Osteocyte (in vitro differentiated cells): ENCODE measurements around the gene SMIM17. TPM values are rescaled to one million over a fixed set of nuclear protein-coding genes. Genes with fewer than 3 reads are reported as not detected.
A peak's percentile ranks its signal among the peaks of the same experiment; 100 is the strongest.
"Not testable (repeated sequence)": the region's sequence is repeated elsewhere in the genome, so short reads cannot be mapped to it uniquely, and the experiment has no call there.

Experiments
- DNase-seq: peaks from one replicate; pipeline ENCODE4 v3.0.0; 2021; ENCODE audit warnings: mixed read lengths; ENCODE audit not compliant: unreplicated experiment; ENCODE audit errors: extremely low spot score
- H3K27ac Mint-ChIP-seq: one replicate; pipeline ENCODE4 v1.8.0; 2021; ENCODE audit warnings: mild to moderate bottlenecking, mixed read lengths; ENCODE audit not compliant: unreplicated experiment
- H3K27me3 Mint-ChIP-seq: one replicate; pipeline ENCODE4 v1.8.0; 2021; ENCODE audit warnings: mixed read lengths; ENCODE audit not compliant: unreplicated experiment
- H3K36me3 Mint-ChIP-seq: one replicate; pipeline ENCODE4 v1.8.0; 2021; ENCODE audit warnings: mixed read lengths; ENCODE audit not compliant: unreplicated experiment
- H3K4me1 Mint-ChIP-seq: one replicate; pipeline ENCODE4 v1.8.0; 2021; ENCODE audit warnings: mixed read lengths; ENCODE audit not compliant: unreplicated experiment
- H3K4me3 Mint-ChIP-seq: one replicate; pipeline ENCODE4 v1.8.0; 2021; ENCODE audit warnings: mild to moderate bottlenecking, moderate library complexity, mixed read lengths; ENCODE audit not compliant: unreplicated experiment
- H3K9me3 Mint-ChIP-seq: one replicate; pipeline ENCODE4 v1.8.0; 2021; ENCODE audit warnings: mixed read lengths; ENCODE audit not compliant: unreplicated experiment
- total RNA-seq: library from RNA; stranded (reverse); gene quantifications from 2 replicates; pipeline ENCODE4 v1.2.1, GENCODE V29; 2021
- TF ChIP-seq, protein P1 (sequence below): fragments of 200-600 bp; sonication (generic); IDR thresholded peaks from 2 replicates; pipeline ENCODE4 v1.5.0; 2021; ENCODE audit warnings: antibody characterized with exemption, mild to moderate bottlenecking, moderate library complexity

The SMIM17 gene
- total RNA-seq, 1 donor from 2014 or later: 0.32 TPM

DNA sequence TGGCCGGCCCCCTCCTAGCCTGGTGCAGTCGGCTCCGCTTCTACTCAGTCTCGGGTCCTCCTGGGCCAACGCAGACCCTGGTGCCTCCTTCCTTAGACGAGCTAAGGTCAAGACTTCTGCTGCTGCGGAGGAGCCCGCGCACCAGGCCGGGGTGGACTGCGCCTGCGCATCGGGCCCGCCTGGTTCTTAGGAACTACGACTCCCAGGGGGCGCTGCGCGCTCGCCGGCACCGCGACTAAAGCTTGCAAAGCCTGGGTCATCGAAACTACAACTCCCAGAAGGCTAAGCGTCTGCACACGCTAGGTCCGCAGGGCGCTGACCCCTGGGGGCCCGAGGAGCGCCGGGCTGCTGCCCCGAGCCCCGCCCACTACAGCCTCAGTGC, 28.6 kb downstream of the SMIM17 start, which contains the start of gene ZNF835:
ZNF835 (minus strand) TSS at position 145 of the 382 bp plus-strand sequence. CDS start 6,559 bp downstream, outside the sequence.
- Mint-ChIP-seq H3K4me3 (no peak within 1 kb of the TSS), H3K4me1 (no peaks in the 10 kb centered on the region), H3K36me3 (no peaks in the 10 kb centered on the region), H3K9me3 (peaks cover 21% of the 10 kb centered on the region), H3K27ac (no peak within 1 kb of the TSS), H3K27me3 (no peaks in the 10 kb centered on the region)
- DNase-seq: no peak
- TF ChIP-seq, protein P1, sequence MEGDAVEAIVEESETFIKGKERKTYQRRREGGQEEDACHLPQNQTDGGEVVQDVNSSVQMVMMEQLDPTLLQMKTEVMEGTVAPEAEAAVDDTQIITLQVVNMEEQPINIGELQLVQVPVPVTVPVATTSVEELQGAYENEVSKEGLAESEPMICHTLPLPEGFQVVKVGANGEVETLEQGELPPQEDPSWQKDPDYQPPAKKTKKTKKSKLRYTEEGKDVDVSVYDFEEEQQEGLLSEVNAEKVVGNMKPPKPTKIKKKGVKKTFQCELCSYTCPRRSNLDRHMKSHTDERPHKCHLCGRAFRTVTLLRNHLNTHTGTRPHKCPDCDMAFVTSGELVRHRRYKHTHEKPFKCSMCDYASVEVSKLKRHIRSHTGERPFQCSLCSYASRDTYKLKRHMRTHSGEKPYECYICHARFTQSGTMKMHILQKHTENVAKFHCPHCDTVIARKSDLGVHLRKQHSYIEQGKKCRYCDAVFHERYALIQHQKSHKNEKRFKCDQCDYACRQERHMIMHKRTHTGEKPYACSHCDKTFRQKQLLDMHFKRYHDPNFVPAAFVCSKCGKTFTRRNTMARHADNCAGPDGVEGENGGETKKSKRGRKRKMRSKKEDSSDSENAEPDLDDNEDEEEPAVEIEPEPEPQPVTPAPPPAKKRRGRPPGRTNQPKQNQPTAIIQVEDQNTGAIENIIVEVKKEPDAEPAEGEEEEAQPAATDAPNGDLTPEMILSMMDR: no peak

DNA sequence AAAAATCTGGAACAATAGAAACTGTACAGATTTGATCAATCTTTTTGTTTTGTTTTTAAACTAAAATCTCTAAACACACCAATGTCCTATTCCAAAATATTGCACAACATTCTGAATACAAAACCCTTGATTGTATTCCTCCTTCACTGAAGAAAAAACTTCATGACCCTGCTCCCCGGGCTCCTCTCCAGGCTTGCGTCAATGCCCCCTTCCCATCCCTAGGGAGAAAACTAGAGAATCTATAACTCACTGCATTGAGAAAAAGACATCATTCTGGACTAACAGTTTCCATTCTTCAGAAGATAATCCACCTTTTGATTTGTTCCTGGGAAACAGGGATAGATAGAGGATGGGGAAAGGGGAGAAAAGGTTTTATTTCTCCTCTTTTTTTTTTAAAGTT, 29.7 kb downstream of the SMIM17 start:
- not testable (repeated sequence) for H3K4me1 Mint-ChIP-seq, DNase-seq, H3K4me3 Mint-ChIP-seq, H3K27me3 Mint-ChIP-seq, H3K27ac Mint-ChIP-seq, H3K36me3 Mint-ChIP-seq
- H3K9me3 Mint-ChIP-seq: peaks cover 26% of the 10 kb centered on the region

DNA sequence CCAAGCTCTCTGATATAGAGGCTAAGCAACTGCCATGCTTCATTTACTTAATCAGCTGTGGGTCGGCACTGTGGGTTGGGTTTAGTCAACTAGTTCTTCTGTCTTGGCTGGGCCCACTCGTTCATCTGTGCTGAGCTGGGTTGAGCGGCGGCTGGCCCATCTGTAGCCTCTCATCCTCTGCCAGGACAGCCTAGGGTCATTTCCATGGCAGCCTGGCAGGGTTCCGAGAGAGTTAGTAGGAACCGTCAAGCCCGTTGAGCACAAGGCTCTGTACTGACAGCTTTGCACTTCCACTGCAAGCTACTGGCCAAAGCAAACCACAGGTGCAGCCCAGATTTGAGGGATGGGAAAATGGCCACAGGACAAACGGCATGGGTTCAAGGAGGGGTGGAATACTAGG, 35.2 kb downstream of the SMIM17 start:
- Mint-ChIP-seq H3K4me3 (no peak overlapping the region), H3K9me3 (peaks cover 30% of the 10 kb centered on the region), H3K4me1 (no peaks in the 10 kb centered on the region), H3K36me3 (no peaks in the 10 kb centered on the region), H3K27ac (no peak overlapping the region), H3K27me3 (no peaks in the 10 kb centered on the region)
- DNase-seq: peak; percentile 77
- TF ChIP-seq, protein P1: no peak

DNA sequence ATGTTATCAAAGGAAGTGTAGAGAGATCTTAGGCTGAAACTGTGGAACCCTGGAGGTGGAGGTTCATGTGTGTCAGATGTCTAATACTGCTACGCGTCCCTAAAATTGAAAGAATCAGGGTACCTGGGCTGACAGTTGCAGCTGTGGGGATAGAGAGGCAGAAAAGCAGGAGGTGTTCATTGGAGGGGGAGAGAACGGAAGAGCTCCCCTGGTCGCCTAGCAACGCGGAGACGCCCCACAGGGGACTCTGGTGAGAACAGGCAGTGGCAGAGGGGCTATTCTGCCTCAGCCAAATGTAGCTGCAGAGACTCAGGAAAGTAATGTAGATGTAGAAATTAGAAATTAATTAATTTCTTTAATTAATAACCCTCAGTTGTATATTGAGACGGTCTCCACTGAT, 38.7 kb downstream of the SMIM17 start:
- Mint-ChIP-seq H3K4me3 (no peak overlapping the region), H3K4me1 (no peaks in the 10 kb centered on the region), H3K27me3 (no peaks in the 10 kb centered on the region), H3K27ac (no peak overlapping the region), H3K9me3 (peaks cover 23% of the 10 kb centered on the region), H3K36me3 (no peaks in the 10 kb centered on the region)
- DNase-seq: peak; percentile 53
- TF ChIP-seq, protein P1: no peak

DNA sequence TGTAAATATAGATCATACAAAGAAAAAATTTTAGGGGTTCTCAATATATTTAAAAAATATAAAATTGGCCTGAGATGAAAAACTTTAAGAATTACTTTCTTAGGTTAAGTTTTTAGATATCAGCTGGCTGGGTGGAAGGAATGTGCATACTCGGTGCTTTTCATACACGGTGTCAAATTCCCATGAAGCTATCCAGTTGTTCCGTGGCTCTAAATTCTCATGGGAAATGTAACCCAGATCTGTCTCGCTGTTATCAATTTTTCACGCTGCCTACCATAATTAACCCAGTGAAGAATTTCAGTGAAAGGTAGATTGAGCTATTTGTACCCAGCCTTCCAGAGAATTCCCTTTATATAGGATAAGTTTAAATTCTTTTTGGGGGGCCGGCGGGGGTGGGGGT, 40.2 kb downstream of the SMIM17 start:
- no peaks in the 10 kb centered on the region for H3K36me3 Mint-ChIP-seq
- H3K4me3 Mint-ChIP-seq: no peak overlapping the region
- H3K27ac Mint-ChIP-seq: no peak overlapping the region
- TF ChIP-seq, protein P1: no peak
- H3K27me3 Mint-ChIP-seq: no peaks in the 10 kb centered on the region
- H3K9me3 Mint-ChIP-seq: peaks cover 27% of the 10 kb centered on the region
- no peaks in the 10 kb centered on the region for H3K4me1 Mint-ChIP-seq
- no peak for DNase-seq

DNA sequence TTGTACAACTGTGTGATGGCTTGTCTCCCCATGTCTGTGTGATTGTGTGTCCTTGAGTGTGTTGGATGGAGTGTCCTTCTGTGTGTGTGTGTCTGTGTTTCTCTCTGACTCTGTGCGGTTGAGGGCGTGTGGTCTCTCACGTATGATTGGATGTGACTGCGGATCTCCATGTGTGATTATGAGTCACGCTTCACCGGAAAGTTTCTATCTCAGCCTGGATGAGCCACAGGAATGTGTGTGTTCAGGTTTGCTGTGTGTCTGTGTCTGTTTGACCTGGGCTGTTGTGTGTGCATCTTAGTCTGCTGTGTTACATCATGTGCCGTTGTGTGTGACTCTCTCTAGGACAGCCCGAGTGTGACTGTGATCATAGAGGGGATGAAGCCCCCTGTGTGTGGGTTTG, 44.1 kb downstream of the SMIM17 start:
- peaks cover 26% of the 10 kb centered on the region for H3K9me3 Mint-ChIP-seq
- no peak for DNase-seq
- H3K27ac Mint-ChIP-seq: no peak overlapping the region
- H3K4me1 Mint-ChIP-seq: no peaks in the 10 kb centered on the region
- H3K36me3 Mint-ChIP-seq: no peaks in the 10 kb centered on the region
- no peak overlapping the region for H3K4me3 Mint-ChIP-seq
- no peaks in the 10 kb centered on the region for H3K27me3 Mint-ChIP-seq
- TF ChIP-seq, protein P1: no peak
